ENCODE results near the gene GPC6. TPM values are rescaled to one million over a fixed set of nuclear protein-coding genes. Genes with fewer than 3 reads are reported as not detected.
A peak's percentile ranks its signal among the peaks of the same experiment; 100 is the strongest.

Gene GPC6
- polyA plus RNA-seq, 1 donor from 2014 or later, result 9.0 TPM

DNA sequence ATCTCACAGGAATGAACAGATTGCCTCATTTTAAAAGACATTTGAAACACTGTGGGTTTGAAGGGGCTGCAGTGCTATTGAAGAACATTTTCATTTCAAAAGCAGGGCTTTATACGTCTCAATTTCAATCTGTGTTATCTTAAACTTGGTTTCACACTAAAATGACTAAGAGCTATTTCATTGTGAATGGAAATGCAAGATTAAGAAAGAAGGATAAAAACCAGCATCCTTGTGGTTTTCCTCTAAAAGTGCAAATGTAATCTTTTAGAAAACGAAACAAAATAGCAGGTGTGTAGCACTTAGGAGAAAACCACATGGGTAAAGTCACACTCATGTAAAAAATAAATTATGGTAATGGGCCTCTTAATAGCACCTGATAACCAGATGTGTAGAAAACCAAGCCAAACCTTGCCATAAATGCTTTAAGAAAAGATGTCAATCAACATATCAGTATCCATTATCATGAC lies 397.7 kb downstream of the GPC6 start:
- Histone ChIP-seq H3F3A (ENCODE audit: insufficient read depth, low read length, poor library complexity, severe bottlenecking) (no peaks in the 10 kb centered on the region), H3K27ac (ENCODE audit: low read length) (peak overlapping the region; percentile 64), H3K4me3 (ENCODE audit: low read length) (peak overlapping the region; percentile 26), H3K79me2 (replicated peaks; ENCODE audit: insufficient read depth, low read length) (no peaks in the 10 kb centered on the region), H3K4me2 (ENCODE audit: low read length) (peak overlapping the region; percentile 4), H4K20me1 (ENCODE audit: insufficient read depth) (no peaks in the 10 kb centered on the region), H3K9ac (ENCODE audit: low read length) (no peak overlapping the region), H2AFZ (ENCODE audit: low read depth, low read length) (no peak overlapping the region), H3K9me2 (ENCODE audit: insufficient read depth, low read length) (no peaks in the 10 kb centered on the region), H3K27me3 (ENCODE audit: insufficient read depth, low read depth, low read length) (no peaks in the 10 kb centered on the region), H3K36me3 (ENCODE audit: insufficient read depth, low read length) (no peaks in the 10 kb centered on the region), H3K9me3 (ENCODE audit: low read length) (no peaks in the 10 kb centered on the region)
- TF ChIP-seq, protein P1, sequence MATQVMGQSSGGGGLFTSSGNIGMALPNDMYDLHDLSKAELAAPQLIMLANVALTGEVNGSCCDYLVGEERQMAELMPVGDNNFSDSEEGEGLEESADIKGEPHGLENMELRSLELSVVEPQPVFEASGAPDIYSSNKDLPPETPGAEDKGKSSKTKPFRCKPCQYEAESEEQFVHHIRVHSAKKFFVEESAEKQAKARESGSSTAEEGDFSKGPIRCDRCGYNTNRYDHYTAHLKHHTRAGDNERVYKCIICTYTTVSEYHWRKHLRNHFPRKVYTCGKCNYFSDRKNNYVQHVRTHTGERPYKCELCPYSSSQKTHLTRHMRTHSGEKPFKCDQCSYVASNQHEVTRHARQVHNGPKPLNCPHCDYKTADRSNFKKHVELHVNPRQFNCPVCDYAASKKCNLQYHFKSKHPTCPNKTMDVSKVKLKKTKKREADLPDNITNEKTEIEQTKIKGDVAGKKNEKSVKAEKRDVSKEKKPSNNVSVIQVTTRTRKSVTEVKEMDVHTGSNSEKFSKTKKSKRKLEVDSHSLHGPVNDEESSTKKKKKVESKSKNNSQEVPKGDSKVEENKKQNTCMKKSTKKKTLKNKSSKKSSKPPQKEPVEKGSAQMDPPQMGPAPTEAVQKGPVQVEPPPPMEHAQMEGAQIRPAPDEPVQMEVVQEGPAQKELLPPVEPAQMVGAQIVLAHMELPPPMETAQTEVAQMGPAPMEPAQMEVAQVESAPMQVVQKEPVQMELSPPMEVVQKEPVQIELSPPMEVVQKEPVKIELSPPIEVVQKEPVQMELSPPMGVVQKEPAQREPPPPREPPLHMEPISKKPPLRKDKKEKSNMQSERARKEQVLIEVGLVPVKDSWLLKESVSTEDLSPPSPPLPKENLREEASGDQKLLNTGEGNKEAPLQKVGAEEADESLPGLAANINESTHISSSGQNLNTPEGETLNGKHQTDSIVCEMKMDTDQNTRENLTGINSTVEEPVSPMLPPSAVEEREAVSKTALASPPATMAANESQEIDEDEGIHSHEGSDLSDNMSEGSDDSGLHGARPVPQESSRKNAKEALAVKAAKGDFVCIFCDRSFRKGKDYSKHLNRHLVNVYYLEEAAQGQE (IDR thresholded peaks at IDR 0.05; ENCODE audit: borderline replicate concordance), result no peak
- TF ChIP-seq EP300 (conservative IDR thresholded peaks at IDR 0.05; ENCODE audit: poor library complexity, severe bottlenecking) (peak; percentile 72), SMC3 (conservative IDR thresholded peaks at IDR 0.05; ENCODE audit: poor library complexity) (no peak), TAF1 (IDR thresholded peaks at IDR 0.05; ENCODE audit: low read depth) (no peak), POLR2AphosphoS5 (IDR thresholded peaks at IDR 0.05) (peak; percentile 18), RAD21 (conservative IDR thresholded peaks at IDR 0.05) (no peak)
- TF ChIP-seq, protein P2, sequence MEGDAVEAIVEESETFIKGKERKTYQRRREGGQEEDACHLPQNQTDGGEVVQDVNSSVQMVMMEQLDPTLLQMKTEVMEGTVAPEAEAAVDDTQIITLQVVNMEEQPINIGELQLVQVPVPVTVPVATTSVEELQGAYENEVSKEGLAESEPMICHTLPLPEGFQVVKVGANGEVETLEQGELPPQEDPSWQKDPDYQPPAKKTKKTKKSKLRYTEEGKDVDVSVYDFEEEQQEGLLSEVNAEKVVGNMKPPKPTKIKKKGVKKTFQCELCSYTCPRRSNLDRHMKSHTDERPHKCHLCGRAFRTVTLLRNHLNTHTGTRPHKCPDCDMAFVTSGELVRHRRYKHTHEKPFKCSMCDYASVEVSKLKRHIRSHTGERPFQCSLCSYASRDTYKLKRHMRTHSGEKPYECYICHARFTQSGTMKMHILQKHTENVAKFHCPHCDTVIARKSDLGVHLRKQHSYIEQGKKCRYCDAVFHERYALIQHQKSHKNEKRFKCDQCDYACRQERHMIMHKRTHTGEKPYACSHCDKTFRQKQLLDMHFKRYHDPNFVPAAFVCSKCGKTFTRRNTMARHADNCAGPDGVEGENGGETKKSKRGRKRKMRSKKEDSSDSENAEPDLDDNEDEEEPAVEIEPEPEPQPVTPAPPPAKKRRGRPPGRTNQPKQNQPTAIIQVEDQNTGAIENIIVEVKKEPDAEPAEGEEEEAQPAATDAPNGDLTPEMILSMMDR (IDR thresholded peaks at IDR 0.05; ENCODE audit: poor library complexity, severe bottlenecking), result no peak

DNA sequence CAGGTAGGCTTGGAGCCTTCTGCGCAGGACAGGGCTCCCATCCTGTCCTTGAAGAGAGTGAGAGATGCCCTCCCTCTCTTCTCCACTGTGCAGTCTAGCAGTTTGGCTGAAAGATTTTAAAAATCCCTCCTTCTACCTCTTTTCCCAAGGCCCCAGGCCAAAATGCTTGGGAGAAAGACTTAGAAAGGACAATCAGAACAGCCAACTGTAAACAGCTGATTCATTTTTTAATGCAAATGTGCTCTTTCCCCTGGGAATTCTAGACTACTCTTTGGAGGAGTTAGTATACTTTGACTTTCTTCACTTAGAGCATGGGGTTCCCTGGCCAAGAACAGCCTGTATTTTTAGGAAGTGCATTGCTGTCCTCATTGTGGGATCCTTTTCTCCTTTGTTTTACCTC lies 398.9 kb downstream of the GPC6 start:
- no peak for TF ChIP-seq POLR2AphosphoS5 (IDR thresholded peaks at IDR 0.05)
- TF ChIP-seq, protein P2 (IDR thresholded peaks at IDR 0.05; ENCODE audit: poor library complexity, severe bottlenecking), result no peak
- TF ChIP-seq, protein P1 (IDR thresholded peaks at IDR 0.05; ENCODE audit: borderline replicate concordance), result no peak
- H3K79me2 ChIP-seq (replicated peaks; ENCODE audit: insufficient read depth, low read length), result no peaks in the 10 kb centered on the region
- peak overlapping the region; percentile 26 for H3K4me3 ChIP-seq (ENCODE audit: low read length)
- H4K20me1 ChIP-seq (ENCODE audit: insufficient read depth), result no peaks in the 10 kb centered on the region
- no peaks in the 10 kb centered on the region for H3F3A ChIP-seq (ENCODE audit: insufficient read depth, low read length, poor library complexity, severe bottlenecking)
- H3K27me3 ChIP-seq (ENCODE audit: insufficient read depth, low read depth, low read length), result no peaks in the 10 kb centered on the region
- no peaks in the 10 kb centered on the region for H3K9me2 ChIP-seq (ENCODE audit: insufficient read depth, low read length)
- H3K4me2 ChIP-seq (ENCODE audit: low read length), result peak overlapping the region; percentile 37
- no peaks in the 10 kb centered on the region for H3K36me3 ChIP-seq (ENCODE audit: insufficient read depth, low read length)
- no peak overlapping the region for H2AFZ ChIP-seq (ENCODE audit: low read depth, low read length)
- H3K9me3 ChIP-seq (ENCODE audit: low read length), result no peaks in the 10 kb centered on the region
- H3K9ac ChIP-seq (ENCODE audit: low read length), result no peak overlapping the region
- peak overlapping the region; percentile 64 for H3K27ac ChIP-seq (ENCODE audit: low read length)

Measured in neural cell (in vitro differentiated cells).